Measurements from ENCODE around the gene PIGN.

GRCh38 chr18:62069556-62069955, 117.3 kb downstream of the PIGN start:
- TF ChIP-seq SP1 (IDR thresholded peaks at IDR 0.05), result no peak
- TF ChIP-seq NFRKB (IDR thresholded peaks at IDR 0.05), result no peak
- no peak for TF ChIP-seq FOXK2 (IDR thresholded peaks at IDR 0.05)
- no peak for TF ChIP-seq FOXA1 (IDR thresholded peaks at IDR 0.05)
- TF ChIP-seq FOXM1 (IDR thresholded peaks at IDR 0.05; ENCODE audit: borderline replicate concordance), result no peak
- TF ChIP-seq ARNT (IDR thresholded peaks at IDR 0.05), result no peak
- TF ChIP-seq SUZ12 (IDR thresholded peaks at IDR 0.05), result no peak
- no peak for TF ChIP-seq PKNOX1 (IDR thresholded peaks at IDR 0.05)
- no peak for TF ChIP-seq ELF4 (IDR thresholded peaks at IDR 0.05)
- TF ChIP-seq ZNF384 (IDR thresholded peaks at IDR 0.05), result no peak
- TF ChIP-seq L3MBTL2 (conservative IDR thresholded peaks at IDR 0.05), result no peak
- TF ChIP-seq HDGF (IDR thresholded peaks at IDR 0.05; ENCODE audit: borderline replicate concordance), result no peak
